MM.1S (cell line): ENCODE measurements around the gene POGLUT3.

ENCODE experiments used
- EZH2 ChIP-seq: fragments of 300-600 bp; sonication (generic); optimal IDR thresholded peaks from 2 replicates; pipeline ENCODE3; 2017; ENCODE audit warnings: low read depth, mild to moderate bottlenecking, antibody characterized with exemption, low read length, mixed read lengths
- EZH2phosphoT487 ChIP-seq: fragments of 300-600 bp; sonication (generic); IDR thresholded peaks from 2 replicates; pipeline ENCODE4 v1.6.1; 2018; ENCODE audit warnings: antibody characterized with exemption, low read length
- TF ChIP-seq, protein P1 (sequence below): fragments of 300-600 bp; sonication (generic); IDR thresholded peaks from 2 replicates; pipeline ENCODE4 v1.5.1; 2016; ENCODE audit warnings: antibody characterized with exemption, low read length, mixed read lengths

- TF ChIP-seq, protein P1, sequence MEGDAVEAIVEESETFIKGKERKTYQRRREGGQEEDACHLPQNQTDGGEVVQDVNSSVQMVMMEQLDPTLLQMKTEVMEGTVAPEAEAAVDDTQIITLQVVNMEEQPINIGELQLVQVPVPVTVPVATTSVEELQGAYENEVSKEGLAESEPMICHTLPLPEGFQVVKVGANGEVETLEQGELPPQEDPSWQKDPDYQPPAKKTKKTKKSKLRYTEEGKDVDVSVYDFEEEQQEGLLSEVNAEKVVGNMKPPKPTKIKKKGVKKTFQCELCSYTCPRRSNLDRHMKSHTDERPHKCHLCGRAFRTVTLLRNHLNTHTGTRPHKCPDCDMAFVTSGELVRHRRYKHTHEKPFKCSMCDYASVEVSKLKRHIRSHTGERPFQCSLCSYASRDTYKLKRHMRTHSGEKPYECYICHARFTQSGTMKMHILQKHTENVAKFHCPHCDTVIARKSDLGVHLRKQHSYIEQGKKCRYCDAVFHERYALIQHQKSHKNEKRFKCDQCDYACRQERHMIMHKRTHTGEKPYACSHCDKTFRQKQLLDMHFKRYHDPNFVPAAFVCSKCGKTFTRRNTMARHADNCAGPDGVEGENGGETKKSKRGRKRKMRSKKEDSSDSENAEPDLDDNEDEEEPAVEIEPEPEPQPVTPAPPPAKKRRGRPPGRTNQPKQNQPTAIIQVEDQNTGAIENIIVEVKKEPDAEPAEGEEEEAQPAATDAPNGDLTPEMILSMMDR: no peak
- TF ChIP-seq EZH2: no peak
- no peak for TF ChIP-seq EZH2phosphoT487
Observed at GRCh38 chr11:108453207-108453835, 44.9 kb downstream of the POGLUT3 start.
